ENCODE results near the gene INSC. TPM values are rescaled to one million over a fixed set of nuclear protein-coding genes. Genes with fewer than 3 reads are reported as not detected.

The INSC gene
- total RNA-seq, 3 donors from 2014 or later = not detected

DNA sequence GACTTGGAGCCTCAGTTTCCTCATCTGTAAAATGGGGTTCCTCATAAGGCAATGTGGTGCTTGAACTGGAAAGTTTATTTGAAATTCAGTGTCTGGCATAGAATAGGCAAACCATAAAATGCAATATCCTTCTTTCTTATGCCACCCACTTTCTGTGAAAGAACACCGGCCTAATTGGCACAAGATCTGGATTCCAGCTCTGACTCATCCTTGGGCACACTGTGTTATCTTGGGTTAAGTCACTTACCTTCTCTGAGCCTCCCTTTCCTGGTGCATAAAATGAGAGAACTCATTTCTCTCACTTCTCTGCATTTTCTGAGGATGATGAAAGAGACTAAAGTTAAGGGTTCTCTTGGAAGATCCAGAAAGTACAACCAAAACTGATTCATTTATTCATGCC lies 5.1 kb downstream of the INSC start:
- H3K27me3 Mint-ChIP-seq (ENCODE audit: low read depth) = peaks cover 56% of the 10 kb centered on the region

DNA sequence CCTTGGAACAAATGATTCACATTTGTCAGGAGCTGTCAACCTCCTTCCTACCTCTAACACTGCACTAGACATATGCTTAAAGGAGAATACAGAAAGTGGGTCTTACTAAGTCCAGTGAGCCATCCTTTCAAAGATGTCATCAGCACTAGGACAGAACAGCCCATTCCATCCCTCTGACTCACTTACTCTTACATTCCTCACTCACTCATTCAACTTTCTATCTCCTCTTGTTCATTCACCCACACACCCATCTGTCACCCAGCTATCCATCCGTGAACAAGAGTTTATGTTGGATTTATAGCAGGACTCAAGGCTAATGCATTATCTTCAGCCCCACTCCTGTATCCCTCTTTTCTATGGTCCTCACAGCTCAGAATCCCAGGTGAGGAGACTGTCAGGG lies 9.1 kb downstream of the INSC start:
- Mint-ChIP-seq H3K36me3 (ENCODE audit: insufficient read depth) (no peaks in the 10 kb centered on the region), H3K4me1 (ENCODE audit: low read depth) (no peaks in the 10 kb centered on the region), H3K9me3 (no peaks in the 10 kb centered on the region), H3K4me3 (no peak overlapping the region), H3K27me3 (ENCODE audit: low read depth) (peaks cover 34% of the 10 kb centered on the region)
- no peak for DNase-seq
- ATAC-seq = no peak

More for the DNA sequence above, 5.1 kb downstream of the INSC start:
- H3K4me3 Mint-ChIP-seq = no peak overlapping the region
- no peaks in the 10 kb centered on the region for H3K9me3 Mint-ChIP-seq
- DNase-seq (no peak), ATAC-seq (no peak)
- no peaks in the 10 kb centered on the region for H3K36me3 Mint-ChIP-seq (ENCODE audit: insufficient read depth)
- peaks cover 4% of the 10 kb centered on the region for H3K4me1 Mint-ChIP-seq (ENCODE audit: low read depth)

DNA sequence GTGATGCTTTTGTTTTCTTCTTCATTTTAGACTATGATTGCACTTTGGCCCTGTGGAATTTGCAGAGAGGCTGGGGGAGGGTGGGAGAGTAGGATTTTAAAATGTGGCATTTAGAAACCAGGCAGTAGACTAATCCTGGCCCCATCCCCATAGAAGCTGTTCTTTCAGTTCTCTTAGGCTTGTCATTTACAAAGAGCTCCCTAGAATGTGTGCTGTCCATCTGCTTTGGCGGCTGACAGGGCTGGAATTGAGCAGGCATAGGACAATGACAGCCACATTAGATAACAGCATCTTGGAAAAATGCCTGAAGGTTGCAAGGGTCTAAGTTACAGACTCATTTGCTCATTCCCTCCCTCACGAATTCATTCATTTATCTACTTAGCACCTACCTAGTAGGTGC lies 9.8 kb downstream of the INSC start:
- Mint-ChIP-seq H3K27me3 (ENCODE audit: low read depth) (peaks cover 30% of the 10 kb centered on the region), H3K4me1 (ENCODE audit: low read depth) (no peaks in the 10 kb centered on the region), H3K4me3 (no peak overlapping the region), H3K9me3 (no peaks in the 10 kb centered on the region), H3K36me3 (ENCODE audit: insufficient read depth) (no peaks in the 10 kb centered on the region)
- DNase-seq = no peak
- no peak for ATAC-seq

DNA sequence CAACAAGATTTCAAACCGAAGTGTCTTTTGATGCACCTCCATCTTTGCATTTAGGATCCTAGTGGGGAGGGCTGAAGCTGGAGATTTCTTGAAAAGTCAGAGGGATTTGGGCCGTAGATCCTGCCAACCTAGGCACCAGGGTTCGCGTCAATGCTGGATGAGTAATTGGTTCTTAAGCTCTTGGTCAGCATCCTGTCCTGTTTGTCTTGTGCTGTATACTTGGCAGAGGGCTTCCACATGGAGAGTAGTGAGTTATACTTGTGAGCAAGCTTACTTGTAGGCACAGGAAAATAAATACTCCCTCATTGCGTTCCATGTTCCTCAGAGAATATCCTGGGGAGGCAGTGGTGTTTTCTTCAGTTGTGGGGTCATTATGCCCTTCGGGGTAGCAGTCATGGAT lies 12.6 kb downstream of the INSC start:
- ATAC-seq (no peak), DNase-seq (no peak)
- H3K4me3 Mint-ChIP-seq = no peak overlapping the region
- H3K4me1 Mint-ChIP-seq (ENCODE audit: low read depth) = no peaks in the 10 kb centered on the region
- H3K9me3 Mint-ChIP-seq = no peaks in the 10 kb centered on the region
- H3K36me3 Mint-ChIP-seq (ENCODE audit: insufficient read depth) = no peaks in the 10 kb centered on the region
- H3K27me3 Mint-ChIP-seq (ENCODE audit: low read depth) = peaks cover 26% of the 10 kb centered on the region

DNA sequence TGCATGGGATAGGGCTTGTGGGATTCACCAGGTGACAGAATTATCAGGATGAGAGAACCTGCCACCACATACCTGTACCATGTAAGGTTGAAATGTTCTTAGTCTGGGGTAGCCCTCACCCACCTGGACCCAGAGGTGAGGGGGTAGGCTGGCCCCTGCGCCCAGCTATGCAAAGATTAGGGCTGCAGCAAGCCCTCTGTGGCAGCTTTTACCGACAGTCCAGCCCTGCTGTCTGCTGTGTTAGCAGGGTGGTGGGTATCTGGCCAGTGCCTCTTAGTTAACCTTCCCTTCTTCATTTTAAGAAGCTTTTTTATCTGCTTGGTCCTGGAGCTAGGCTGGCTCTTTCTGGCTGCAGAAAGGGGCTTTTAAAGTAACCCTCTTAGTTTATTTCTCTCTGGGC lies 13.9 kb downstream of the INSC start:
- peaks cover 24% of the 10 kb centered on the region for H3K27me3 Mint-ChIP-seq (ENCODE audit: low read depth)
- DNase-seq (no peak), ATAC-seq (no peak)
- H3K4me1 Mint-ChIP-seq (ENCODE audit: low read depth) = no peaks in the 10 kb centered on the region
- no peak overlapping the region for H3K4me3 Mint-ChIP-seq
- no peaks in the 10 kb centered on the region for H3K9me3 Mint-ChIP-seq
- H3K36me3 Mint-ChIP-seq (ENCODE audit: insufficient read depth) = no peaks in the 10 kb centered on the region

DNA sequence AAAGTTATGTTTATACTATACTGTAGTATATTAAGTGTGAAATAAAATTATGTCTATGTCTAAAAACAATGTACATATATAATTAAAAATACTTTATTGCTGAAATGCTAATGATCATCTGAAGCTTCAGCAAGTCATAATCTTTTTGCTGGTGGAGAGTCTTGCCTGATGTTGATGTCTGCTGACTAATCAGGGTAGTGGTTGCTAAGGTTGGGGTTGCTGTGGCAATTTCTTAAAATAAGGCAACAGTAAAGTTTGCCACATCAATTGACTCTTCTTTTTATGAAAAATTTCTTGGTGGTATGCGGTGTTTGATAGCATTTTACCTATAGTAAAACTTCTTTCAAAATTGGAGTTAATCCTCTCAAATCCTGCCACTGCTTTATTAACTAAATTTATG lies 21.4 kb downstream of the INSC start:
- H3K27me3 Mint-ChIP-seq (ENCODE audit: low read depth) = peaks cover 6% of the 10 kb centered on the region
- no peaks in the 10 kb centered on the region for H3K36me3 Mint-ChIP-seq (ENCODE audit: insufficient read depth)
- DNase-seq (no peak), ATAC-seq (no peak)
- no peak overlapping the region for H3K4me3 Mint-ChIP-seq
- no peaks in the 10 kb centered on the region for H3K4me1 Mint-ChIP-seq (ENCODE audit: low read depth)
- H3K9me3 Mint-ChIP-seq = no peaks in the 10 kb centered on the region

DNA sequence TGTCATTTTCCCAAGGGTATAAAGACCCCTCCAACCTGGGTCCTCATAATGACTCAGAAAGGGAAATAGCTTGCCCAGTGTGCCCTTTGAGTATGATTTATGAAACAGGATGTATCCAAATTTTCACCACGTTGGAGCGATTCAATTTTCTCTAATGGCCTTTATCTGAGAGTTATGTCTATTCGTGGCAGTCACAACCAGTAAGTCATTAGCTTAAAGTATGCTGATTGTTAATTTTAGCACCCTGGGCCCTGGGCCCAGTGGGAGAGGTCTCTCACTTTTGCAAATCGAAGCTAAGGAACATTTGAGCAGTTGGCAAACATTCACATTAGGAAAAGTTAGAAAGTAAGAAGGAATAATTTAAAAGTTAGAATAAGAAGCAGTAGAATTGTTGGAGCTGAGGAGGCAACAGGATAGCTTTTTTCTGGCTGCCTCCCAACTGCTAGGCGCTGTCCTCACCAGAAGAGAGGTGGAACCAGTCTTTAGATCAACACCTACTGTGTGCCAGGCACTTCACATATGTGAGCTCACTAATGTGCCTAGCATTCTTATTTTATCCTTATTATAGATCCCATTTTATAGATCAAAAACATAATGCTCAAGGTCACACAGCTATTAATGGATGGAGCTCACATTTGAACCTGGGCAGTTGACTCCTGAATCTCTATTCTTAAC lies 24.5 kb downstream of the INSC start:
- Mint-ChIP-seq H3K4me3 (no peak overlapping the region), H3K36me3 (ENCODE audit: insufficient read depth) (no peaks in the 10 kb centered on the region), H3K27me3 (ENCODE audit: low read depth) (peaks cover 1% of the 10 kb centered on the region), H3K4me1 (ENCODE audit: low read depth) (no peaks in the 10 kb centered on the region), H3K9me3 (no peaks in the 10 kb centered on the region)
- DNase-seq (no peak), ATAC-seq (no peak)

DNA sequence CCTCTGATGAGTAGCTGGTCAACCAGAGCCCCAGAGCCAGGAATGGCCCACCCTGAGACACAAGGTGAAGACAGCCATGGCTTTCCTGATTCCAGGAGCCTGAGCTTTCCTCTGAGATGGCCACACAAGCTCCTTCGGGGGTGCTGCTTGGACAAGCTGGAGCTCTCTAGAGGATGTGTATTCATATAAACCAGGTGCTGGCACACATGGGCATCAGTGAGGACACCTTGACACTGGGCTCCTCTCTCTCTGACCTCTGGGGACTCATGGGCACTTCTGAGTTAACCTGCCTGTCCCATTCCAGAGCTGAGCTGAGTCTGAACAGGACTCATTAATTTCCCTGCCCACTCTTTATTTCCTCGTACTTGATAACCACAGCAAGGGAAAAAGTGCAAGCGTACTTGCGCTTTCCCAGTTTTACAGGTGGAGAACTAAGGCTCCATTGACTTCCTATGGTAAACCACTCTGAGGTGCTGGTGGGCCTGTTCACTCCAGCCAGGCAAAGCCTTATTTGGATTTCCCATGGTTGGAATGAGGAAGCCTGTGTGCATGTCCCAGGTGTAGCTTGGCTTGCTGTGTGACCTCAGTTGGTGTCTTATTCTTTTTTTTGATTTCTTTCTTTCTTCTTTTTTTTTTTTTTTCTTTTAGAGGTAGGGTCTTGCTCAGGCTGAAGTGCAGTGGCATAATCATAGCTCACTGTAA lies 25.4 kb downstream of the INSC start:
- H3K4me3 Mint-ChIP-seq = no peak overlapping the region
- H3K4me1 Mint-ChIP-seq (ENCODE audit: low read depth) = no peaks in the 10 kb centered on the region
- no peaks in the 10 kb centered on the region for H3K36me3 Mint-ChIP-seq (ENCODE audit: insufficient read depth)
- DNase-seq = no peak
- no peak for ATAC-seq
- H3K27me3 Mint-ChIP-seq (ENCODE audit: low read depth) = no peaks in the 10 kb centered on the region
- H3K9me3 Mint-ChIP-seq = no peaks in the 10 kb centered on the region

DNA sequence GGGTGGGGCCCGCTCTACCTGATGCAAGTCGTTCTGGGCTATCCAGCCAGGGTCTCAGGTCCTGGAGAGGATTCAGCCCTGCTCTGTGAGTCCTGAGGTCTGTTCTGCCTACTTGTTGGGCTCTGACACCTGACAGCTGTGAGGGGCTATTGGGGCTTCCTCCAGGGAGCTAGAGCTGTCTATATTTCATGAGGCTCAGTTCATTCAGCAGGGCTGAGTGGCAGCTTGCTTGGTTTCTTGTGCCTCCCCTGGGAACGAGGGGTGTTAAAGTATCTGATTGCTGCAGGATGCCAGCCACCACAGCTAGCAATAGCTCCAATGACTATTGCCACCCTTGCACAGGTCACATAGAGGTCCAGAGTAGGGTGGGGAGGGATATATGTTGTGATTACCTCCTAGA lies 26.7 kb downstream of the INSC start:
- Mint-ChIP-seq H3K4me1 (ENCODE audit: low read depth) (no peaks in the 10 kb centered on the region), H3K9me3 (no peaks in the 10 kb centered on the region), H3K4me3 (no peak overlapping the region), H3K36me3 (ENCODE audit: insufficient read depth) (no peaks in the 10 kb centered on the region), H3K27me3 (ENCODE audit: low read depth) (no peaks in the 10 kb centered on the region)
- ATAC-seq = no peak
- no peak for DNase-seq

DNA sequence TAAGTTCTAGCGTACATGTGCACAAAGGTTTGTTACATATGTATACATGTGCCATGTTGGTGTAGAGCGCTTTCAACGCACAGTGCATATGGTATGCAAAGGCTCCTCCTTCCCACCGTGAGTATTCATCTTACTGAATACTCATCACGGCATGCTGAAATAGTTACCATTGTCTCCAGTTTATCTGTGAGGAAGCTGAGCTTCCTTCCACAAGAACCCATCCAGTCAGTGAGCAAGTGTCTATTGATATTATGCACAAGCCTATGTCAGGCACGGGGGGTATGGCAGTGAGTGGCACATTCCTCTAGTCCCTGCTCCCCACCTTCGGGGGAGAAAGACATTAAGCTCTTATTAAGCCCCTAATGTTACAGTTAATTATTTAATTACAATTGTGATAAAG lies 28.1 kb downstream of the INSC start:
- Mint-ChIP-seq H3K9me3 (no peaks in the 10 kb centered on the region), H3K4me3 (no peak overlapping the region), H3K4me1 (ENCODE audit: low read depth) (no peaks in the 10 kb centered on the region), H3K27me3 (ENCODE audit: low read depth) (no peaks in the 10 kb centered on the region), H3K36me3 (ENCODE audit: insufficient read depth) (no peaks in the 10 kb centered on the region)
- DNase-seq (no peak), ATAC-seq (no peak)

DNA sequence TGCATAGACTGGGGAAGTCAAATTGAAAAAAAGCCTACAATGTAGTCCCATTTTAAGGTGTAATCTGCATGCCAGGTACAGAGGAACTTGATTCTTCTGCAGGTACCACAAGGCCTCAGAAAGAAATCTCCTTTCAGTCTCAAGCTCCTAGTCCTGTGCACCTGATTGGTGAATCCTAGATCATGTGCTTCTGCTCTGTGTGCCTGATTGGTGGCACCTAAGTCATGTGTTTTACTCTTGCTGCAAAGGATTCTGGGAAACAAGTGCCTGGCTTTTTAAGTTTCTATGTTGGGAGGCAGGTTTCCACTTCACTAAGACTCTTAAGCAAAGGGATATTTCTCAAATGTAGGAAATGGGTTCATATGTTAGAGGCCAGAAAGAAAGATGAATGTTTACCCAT lies 29.1 kb downstream of the INSC start:
- no peaks in the 10 kb centered on the region for H3K4me1 Mint-ChIP-seq (ENCODE audit: low read depth)
- ATAC-seq (no peak), DNase-seq (no peak)
- no peak overlapping the region for H3K4me3 Mint-ChIP-seq
- H3K36me3 Mint-ChIP-seq (ENCODE audit: insufficient read depth) = no peaks in the 10 kb centered on the region
- no peaks in the 10 kb centered on the region for H3K9me3 Mint-ChIP-seq
- no peaks in the 10 kb centered on the region for H3K27me3 Mint-ChIP-seq (ENCODE audit: low read depth)

DNA sequence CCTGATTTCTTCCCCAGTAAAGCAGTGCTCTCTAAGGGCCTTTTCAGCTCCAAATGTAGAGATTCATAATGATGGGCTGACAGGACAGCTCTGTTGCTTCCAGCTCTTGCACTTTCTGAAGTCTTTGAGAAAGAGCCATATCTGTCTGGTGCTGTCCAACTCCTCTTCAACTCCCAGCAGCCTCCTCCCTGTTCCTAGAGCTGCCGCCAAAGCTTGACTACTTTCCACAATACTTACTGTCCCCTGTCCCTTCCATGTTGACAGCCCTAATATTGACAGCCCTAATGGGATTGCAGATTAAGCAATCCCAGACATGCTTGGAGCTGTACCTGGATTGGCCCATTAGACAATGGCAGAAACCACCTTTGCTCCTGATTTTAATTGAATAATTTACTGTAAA lies 29.6 kb downstream of the INSC start:
- Mint-ChIP-seq H3K9me3 (no peaks in the 10 kb centered on the region), H3K27me3 (ENCODE audit: low read depth) (no peaks in the 10 kb centered on the region), H3K36me3 (ENCODE audit: insufficient read depth) (no peaks in the 10 kb centered on the region), H3K4me3 (no peak overlapping the region), H3K4me1 (ENCODE audit: low read depth) (no peaks in the 10 kb centered on the region)
- DNase-seq (no peak), ATAC-seq (no peak)

DNA sequence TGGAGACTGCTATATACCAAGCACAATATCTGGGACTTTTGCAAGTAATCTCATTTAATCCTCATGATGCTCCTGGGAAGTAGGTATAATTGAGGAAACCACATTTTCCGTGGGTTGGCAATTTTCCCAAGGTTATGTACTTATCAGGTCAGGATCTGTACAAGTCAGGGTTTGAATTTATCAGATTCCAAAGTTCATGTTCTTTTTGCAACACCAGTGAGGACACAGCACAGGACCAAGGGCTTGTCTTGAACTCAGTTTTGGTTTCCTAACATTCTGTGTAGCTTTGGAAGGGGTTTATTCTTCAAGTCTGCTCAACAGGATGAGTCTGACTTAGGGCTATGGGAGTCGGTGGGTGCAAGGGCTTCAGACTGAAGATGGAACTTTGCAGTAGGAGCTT lies 30.4 kb downstream of the INSC start:
- no peak for DNase-seq
- no peak overlapping the region for H3K4me3 Mint-ChIP-seq
- no peak for ATAC-seq
- H3K27me3 Mint-ChIP-seq (ENCODE audit: low read depth) = no peaks in the 10 kb centered on the region
- H3K4me1 Mint-ChIP-seq (ENCODE audit: low read depth) = no peaks in the 10 kb centered on the region
- H3K9me3 Mint-ChIP-seq = no peaks in the 10 kb centered on the region
- no peaks in the 10 kb centered on the region for H3K36me3 Mint-ChIP-seq (ENCODE audit: insufficient read depth)

DNA sequence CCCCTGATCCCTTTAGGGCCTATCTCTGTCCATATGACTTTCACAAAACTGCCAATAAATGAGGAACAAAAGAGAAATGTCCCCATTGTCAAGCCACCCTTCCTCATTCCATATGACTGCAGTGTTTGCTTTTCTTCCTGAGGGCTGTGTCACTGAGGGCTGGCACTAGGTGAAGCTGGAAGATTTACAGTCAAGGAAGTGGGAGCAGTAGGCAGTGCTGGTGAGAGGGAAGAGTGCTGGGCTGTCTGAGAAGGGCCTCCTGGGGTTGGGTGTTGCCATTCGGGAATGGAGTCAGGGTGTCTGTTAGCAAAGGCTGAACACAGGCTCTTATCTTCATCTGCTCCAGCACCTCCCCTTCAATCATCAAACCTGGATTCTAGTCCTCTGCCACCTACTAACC lies 30.9 kb downstream of the INSC start:
- Mint-ChIP-seq H3K36me3 (ENCODE audit: insufficient read depth) (no peaks in the 10 kb centered on the region), H3K4me1 (ENCODE audit: low read depth) (peaks cover 2% of the 10 kb centered on the region), H3K9me3 (no peaks in the 10 kb centered on the region), H3K27me3 (ENCODE audit: low read depth) (no peaks in the 10 kb centered on the region), H3K4me3 (no peak overlapping the region)
- ATAC-seq (no peak), DNase-seq (no peak)

DNA sequence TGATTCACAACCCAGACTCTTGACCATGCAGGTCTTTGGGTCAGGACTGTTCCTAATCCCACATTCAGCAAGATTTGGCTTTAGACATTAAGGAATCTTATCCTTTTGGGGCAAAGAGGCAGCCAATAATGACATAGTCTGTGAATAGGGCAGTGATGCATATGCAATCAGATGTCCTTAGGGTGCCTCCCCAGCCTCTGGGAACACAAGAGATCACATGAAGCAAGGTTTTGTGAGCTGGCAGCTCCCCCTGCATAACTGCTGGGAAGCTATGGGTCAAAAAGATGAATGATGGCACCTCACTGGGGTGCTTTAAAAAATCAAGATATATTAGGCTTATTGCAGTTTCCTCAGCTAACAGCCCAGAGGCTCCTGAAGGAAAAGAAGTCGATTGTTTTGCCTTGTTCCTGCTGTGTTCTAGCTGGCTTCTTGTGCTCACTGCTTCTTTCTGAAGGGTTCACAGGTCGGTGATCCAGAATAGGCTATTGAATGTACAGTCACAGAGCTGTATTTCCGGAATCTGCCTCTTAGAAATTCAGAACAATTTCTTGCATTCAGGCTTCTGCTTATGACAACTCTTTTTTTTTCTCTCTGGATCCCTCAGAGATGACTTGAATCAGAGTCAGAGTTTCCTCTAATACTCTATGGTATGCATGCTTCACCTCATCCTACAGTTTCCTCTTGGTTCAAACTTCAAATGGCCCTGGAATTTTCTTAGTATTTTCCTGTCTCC lies 31.7 kb downstream of the INSC start:
- no peaks in the 10 kb centered on the region for H3K36me3 Mint-ChIP-seq (ENCODE audit: insufficient read depth)
- DNase-seq (no peak), ATAC-seq (no peak)
- peaks cover 9% of the 10 kb centered on the region for H3K4me1 Mint-ChIP-seq (ENCODE audit: low read depth)
- H3K4me3 Mint-ChIP-seq = no peak overlapping the region
- no peaks in the 10 kb centered on the region for H3K27me3 Mint-ChIP-seq (ENCODE audit: low read depth)
- no peaks in the 10 kb centered on the region for H3K9me3 Mint-ChIP-seq

Measured in activated T-cell treated with anti-CD3 and anti-CD28 coated beads, Interleukin-2, amount 50 U/mL, for 4 hours (primary cell).